ENCODE measurements around the gene ATL1. TPM values are rescaled to one million over a fixed set of nuclear protein-coding genes. Genes with fewer than 3 reads are reported as not detected.
A peak's percentile ranks its signal among the peaks of the same experiment; 100 is the strongest.
"Not testable (repeated sequence)": the region's sequence is repeated elsewhere in the genome, so short reads cannot be mapped to it uniquely, and the experiment has no call there.

The ATL1 gene
- total RNA-seq, 2 donors from 2014 or later = 0.62 to 1.8 TPM

- ATAC-seq (no peak), DNase-seq (ENCODE audit: low spot score) (no peak)
- H3K4me3 Mint-ChIP-seq = no peak overlapping the region
- no peaks in the 10 kb centered on the region for H3K9me3 Mint-ChIP-seq
- H3K27ac Mint-ChIP-seq = no peak overlapping the region
- H3K27me3 Mint-ChIP-seq = peaks cover 32 to 35% of the 10 kb centered on the region in 2 donors
- H3K36me3 Mint-ChIP-seq = no peaks in the 10 kb centered on the region
- no peaks in the 10 kb centered on the region for H3K4me1 Mint-ChIP-seq (ENCODE audit: low read depth in 2 of 2)
Observed at GRCh38 chr14:50550294-50550693, 9.7 kb upstream of the ATL1 start.

- no peak overlapping the region for H3K4me3 Mint-ChIP-seq
- no peaks in the 10 kb centered on the region for H3K9me3 Mint-ChIP-seq
- H3K27me3 Mint-ChIP-seq = peaks cover 32 to 46% of the 10 kb centered on the region in 2 donors
- H3K4me1 Mint-ChIP-seq (ENCODE audit: low read depth in 2 of 2) = no peaks in the 10 kb centered on the region
- no peaks in the 10 kb centered on the region for H3K36me3 Mint-ChIP-seq
- no peak for DNase-seq (ENCODE audit: low spot score)
- ATAC-seq = no peak
- no peak overlapping the region for H3K27ac Mint-ChIP-seq
Observed at GRCh38 chr14:50551877-50552276, 8.1 kb upstream of the ATL1 start.

GRCh38 chr14:50552796-50553195 is 7.1 kb upstream of the ATL1 start:
- H3K27ac Mint-ChIP-seq; H3K4me3 Mint-ChIP-seq; ATAC-seq; H3K9me3 Mint-ChIP-seq; H3K36me3 Mint-ChIP-seq; DNase-seq (ENCODE audit: low spot score); H3K4me1 Mint-ChIP-seq (ENCODE audit: low read depth in 2 of 2): not testable (repeated sequence)
- peaks cover 39 to 55% of the 10 kb centered on the region in 2 donors for H3K27me3 Mint-ChIP-seq

- H3K4me1 Mint-ChIP-seq (ENCODE audit: low read depth in 2 of 2) = peaks cover 6% of the 10 kb centered on the region in 2 donors
- ATAC-seq (peak; percentile 81), DNase-seq (ENCODE audit: low spot score) (no peak)
- no peaks in the 10 kb centered on the region for H3K9me3 Mint-ChIP-seq
- H3K27ac Mint-ChIP-seq = no peak overlapping the region
- peak overlapping the region; percentile 81 for H3K4me3 Mint-ChIP-seq
- H3K27me3 Mint-ChIP-seq = peaks cover 37 to 44% of the 10 kb centered on the region in 2 donors
- H3K36me3 Mint-ChIP-seq = no peaks in the 10 kb centered on the region
Observed at GRCh38 chr14:50560931-50561285, 963 bp downstream of the ATL1 start.

- Mint-ChIP-seq H3K27ac (no peak overlapping the region), H3K9me3 (no peaks in the 10 kb centered on the region), H3K36me3 (no peaks in the 10 kb centered on the region), H3K27me3 (peaks cover 31 to 35% of the 10 kb centered on the region in 2 donors), H3K4me3 (no peak overlapping the region), H3K4me1 (ENCODE audit: low read depth in 2 of 2) (peaks cover 6% of the 10 kb centered on the region in 2 donors)
- no peak for ATAC-seq
- DNase-seq (ENCODE audit: low spot score) = no peak
Observed at GRCh38 chr14:50562841-50563240, 2.9 kb downstream of the ATL1 start.

GRCh38 chr14:50569714-50570274 is 9.8 kb downstream of the ATL1 start:
- ATAC-seq (no peak), DNase-seq (ENCODE audit: low spot score) (no peak)
- Mint-ChIP-seq H3K27me3 (peaks cover 19 to 26% of the 10 kb centered on the region in 2 donors), H3K27ac (no peak overlapping the region), H3K4me3 (no peak overlapping the region), H3K9me3 (peaks cover 19% of the 10 kb centered on the region), H3K4me1 (ENCODE audit: low read depth in 2 of 2) (no peaks in the 10 kb centered on the region), H3K36me3 (peaks cover 14% of the 10 kb centered on the region)

- Mint-ChIP-seq H3K36me3 (peaks cover 14% of the 10 kb centered on the region), H3K27me3 (peaks cover 21 to 27% of the 10 kb centered on the region in 2 donors), H3K27ac (no peak overlapping the region), H3K4me1 (ENCODE audit: low read depth in 2 of 2) (no peaks in the 10 kb centered on the region), H3K9me3 (peaks cover 13% of the 10 kb centered on the region), H3K4me3 (no peak overlapping the region)
- DNase-seq (ENCODE audit: low spot score) (no peak), ATAC-seq (no peak)
Observed at GRCh38 chr14:50573862-50574261, 13.9 kb downstream of the ATL1 start.

GRCh38 chr14:50575769-50576168 is 15.8 kb downstream of the ATL1 start:
- Mint-ChIP-seq H3K4me1 (ENCODE audit: low read depth in 2 of 2) (no peaks in the 10 kb centered on the region), H3K4me3 (no peak overlapping the region), H3K27me3 (peaks cover 14 to 27% of the 10 kb centered on the region in 2 donors), H3K27ac (no peak overlapping the region), H3K9me3 (peaks cover 3% of the 10 kb centered on the region), H3K36me3 (peaks cover 2% of the 10 kb centered on the region)
- ATAC-seq = no peak
- DNase-seq (ENCODE audit: low spot score) = no peak

- H3K4me3 Mint-ChIP-seq = no peak overlapping the region
- no peak for DNase-seq (ENCODE audit: low spot score)
- no peak for ATAC-seq
- no peak overlapping the region for H3K27ac Mint-ChIP-seq
- no peaks in the 10 kb centered on the region for H3K4me1 Mint-ChIP-seq (ENCODE audit: low read depth in 2 of 2)
- peaks cover 10 to 28% of the 10 kb centered on the region in 2 donors for H3K27me3 Mint-ChIP-seq
- H3K9me3 Mint-ChIP-seq = no peaks in the 10 kb centered on the region
- no peaks in the 10 kb centered on the region for H3K36me3 Mint-ChIP-seq
Observed at GRCh38 chr14:50577982-50578381, 18.0 kb downstream of the ATL1 start.

- no peaks in the 10 kb centered on the region for H3K9me3 Mint-ChIP-seq
- no peak for ATAC-seq
- H3K36me3 Mint-ChIP-seq = no peaks in the 10 kb centered on the region
- no peaks in the 10 kb centered on the region for H3K4me1 Mint-ChIP-seq (ENCODE audit: low read depth in 2 of 2)
- no peak overlapping the region for H3K27ac Mint-ChIP-seq
- no peak overlapping the region for H3K4me3 Mint-ChIP-seq
- no peak for DNase-seq (ENCODE audit: low spot score)
- peaks cover 13 to 32% of the 10 kb centered on the region in 2 donors for H3K27me3 Mint-ChIP-seq
Observed at GRCh38 chr14:50578433-50578832, 18.5 kb downstream of the ATL1 start.

GRCh38 chr14:50590464-50590863 is 30.5 kb downstream of the ATL1 start:
- peaks cover 9 to 15% of the 10 kb centered on the region in 2 donors for H3K27me3 Mint-ChIP-seq
- H3K27ac Mint-ChIP-seq = no peak overlapping the region
- no peaks in the 10 kb centered on the region for H3K4me1 Mint-ChIP-seq (ENCODE audit: low read depth in 2 of 2)
- no peaks in the 10 kb centered on the region for H3K9me3 Mint-ChIP-seq
- ATAC-seq (no peak), DNase-seq (ENCODE audit: low spot score) (no peak)
- no peak overlapping the region for H3K4me3 Mint-ChIP-seq
- H3K36me3 Mint-ChIP-seq = no peaks in the 10 kb centered on the region

GRCh38 chr14:50594577-50595316 is 34.8 kb downstream of the ATL1 start:
- Mint-ChIP-seq H3K27me3 (peaks cover 9 to 15% of the 10 kb centered on the region in 2 donors), H3K9me3 (no peaks in the 10 kb centered on the region), H3K36me3 (no peaks in the 10 kb centered on the region), H3K27ac (no peak overlapping the region), H3K4me3 (no peak overlapping the region), H3K4me1 (ENCODE audit: low read depth in 2 of 2) (no peaks in the 10 kb centered on the region)
- no peak for ATAC-seq
- no peak for DNase-seq (ENCODE audit: low spot score)

GRCh38 chr14:50598765-50599164 is 38.8 kb downstream of the ATL1 start:
- Mint-ChIP-seq H3K36me3 (no peaks in the 10 kb centered on the region), H3K4me1 (ENCODE audit: low read depth in 2 of 2) (no peaks in the 10 kb centered on the region), H3K4me3 (no peak overlapping the region), H3K9me3 (no peaks in the 10 kb centered on the region), H3K27ac (no peak overlapping the region), H3K27me3 (no peaks in the 10 kb centered on the region)
- ATAC-seq = no peak
- DNase-seq (ENCODE audit: low spot score) = no peak

GRCh38 chr14:50599700-50600444 is 39.9 kb downstream of the ATL1 start:
- no peaks in the 10 kb centered on the region for H3K27me3 Mint-ChIP-seq
- H3K4me1 Mint-ChIP-seq (ENCODE audit: low read depth in 2 of 2) = no peaks in the 10 kb centered on the region
- no peaks in the 10 kb centered on the region for H3K9me3 Mint-ChIP-seq
- no peak for DNase-seq (ENCODE audit: low spot score)
- no peak overlapping the region for H3K27ac Mint-ChIP-seq
- no peaks in the 10 kb centered on the region for H3K36me3 Mint-ChIP-seq
- H3K4me3 Mint-ChIP-seq = no peak overlapping the region
- ATAC-seq = no peak

Data from natural killer cell treated with Interleukin-12 subunit alpha and Interleukin-12 subunit beta and Interleukin-15 and Interleukin-18, amount 100 ng/mL, for 72 hours (primary cell).